Stimulated activated CD4-positive, alpha-beta T cell treated with anti-CD3 and anti-CD28 coated beads, TNF-alpha, amount 100 ng/mL, for 1 hour (primary cell): ENCODE measurements around the gene NDST3.
"Not testable (repeated sequence)": the region's sequence is repeated elsewhere in the genome, so short reads cannot be mapped to it uniquely, and the experiment has no call there.

Experiments used
- DNase-seq, 3 donors: peaks; one replicate each; pipeline ENCODE4 v3.0.0-alpha.2; 2020; ENCODE audit warnings: low read depth in 3 of 3, low spot score in 1 of 3

The NDST3 gene

DNA sequence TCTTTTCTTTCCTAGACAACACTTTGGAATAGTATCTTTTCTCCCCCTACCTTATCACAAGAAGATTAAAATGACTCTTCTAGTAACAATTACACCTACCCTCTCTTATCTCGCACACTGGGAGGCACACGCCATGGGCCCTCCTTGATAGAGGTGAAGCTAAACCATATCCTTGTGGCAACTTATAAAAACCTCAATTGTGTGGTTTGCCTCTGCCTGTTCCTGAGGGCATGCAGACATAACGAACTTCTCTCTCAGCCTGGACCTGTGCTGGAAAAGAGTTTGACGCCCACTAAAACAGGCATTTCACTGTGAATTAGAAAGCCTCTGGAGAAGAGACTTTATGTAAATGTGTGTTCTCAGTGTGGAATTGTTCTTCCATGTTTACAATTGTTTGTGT is 141.2 kb downstream of the NDST3 start:
- no peak for DNase-seq

DNA sequence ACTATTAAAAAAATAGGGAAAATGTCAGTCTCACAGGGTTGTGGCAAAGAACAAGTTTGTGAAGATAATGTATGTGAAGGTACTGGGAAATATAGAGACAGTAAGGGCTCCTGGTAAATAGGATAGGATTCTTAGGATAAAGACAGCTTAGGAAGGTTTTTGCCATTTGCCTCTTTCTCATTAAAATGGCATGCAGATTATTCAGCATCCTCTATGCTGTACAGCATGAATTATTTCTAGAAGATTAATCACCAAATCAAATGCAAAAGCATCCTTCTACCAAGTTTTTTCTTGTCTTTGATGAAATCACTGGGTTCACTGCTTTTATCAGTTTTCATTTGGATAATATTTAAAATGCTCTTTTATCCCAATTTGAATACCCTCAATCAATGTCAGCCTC is 142.8 kb downstream of the NDST3 start:
- DNase-seq, result no peak

DNA sequence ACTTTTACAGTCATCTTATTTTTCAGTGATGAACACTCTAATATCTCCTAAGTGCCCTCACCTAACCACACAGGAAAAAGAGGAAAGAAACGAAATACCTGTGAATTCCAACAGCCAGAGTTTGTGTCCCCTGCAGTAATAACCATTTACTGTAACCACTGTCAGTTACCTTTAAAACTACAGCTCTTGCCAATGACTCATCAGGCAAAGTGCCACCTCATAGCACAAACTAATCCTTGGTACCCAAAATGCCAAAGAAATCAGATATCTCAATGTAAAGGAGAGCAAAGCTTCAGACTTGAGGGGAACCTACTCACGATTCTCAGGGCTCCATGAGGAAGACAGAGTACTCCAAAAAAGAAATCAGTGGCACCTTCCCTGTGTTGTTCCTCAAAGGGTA is 146.5 kb downstream of the NDST3 start:
- DNase-seq, result no peak

DNA sequence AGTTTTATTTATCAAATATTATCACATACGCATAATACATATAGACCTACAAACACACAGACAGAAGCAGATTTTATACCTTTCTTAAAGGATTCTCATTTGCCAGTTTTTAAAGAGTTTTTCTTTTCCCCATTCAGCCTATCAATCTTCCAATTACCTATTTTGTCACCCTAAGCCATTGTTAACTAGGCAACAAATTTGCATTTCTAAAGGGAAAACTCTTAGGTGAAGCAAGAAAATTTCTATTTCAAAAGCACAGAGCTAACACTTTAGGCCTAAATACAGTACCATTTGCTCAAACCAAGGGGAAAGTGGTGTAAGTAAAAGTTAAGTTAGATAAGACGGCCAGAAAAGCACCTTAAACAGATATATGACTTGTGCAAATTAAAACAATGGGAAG is 156.6 kb downstream of the NDST3 start:
- DNase-seq, result no peak

DNA sequence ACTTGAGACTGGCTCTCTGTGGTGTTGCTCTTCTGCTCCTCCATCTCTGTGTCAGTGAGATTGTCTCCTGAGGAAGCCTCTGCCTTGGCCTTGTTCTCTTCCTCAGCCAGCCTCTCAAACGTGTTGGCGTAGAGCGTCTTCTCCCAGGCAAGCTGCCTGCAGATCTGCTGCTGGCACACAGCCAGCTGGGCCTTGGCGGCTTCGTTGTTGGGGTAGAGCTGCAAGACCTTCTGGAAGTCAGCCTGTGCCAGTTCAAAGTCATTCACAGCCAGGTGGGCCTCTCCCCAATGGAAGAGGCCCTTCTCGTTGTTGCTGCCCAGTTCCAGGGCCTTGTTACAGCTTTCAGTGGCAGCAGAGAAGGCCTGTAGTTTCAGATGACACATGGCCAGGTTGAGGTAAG is 159.1 kb downstream of the NDST3 start:
- DNase-seq, result no peak

DNA sequence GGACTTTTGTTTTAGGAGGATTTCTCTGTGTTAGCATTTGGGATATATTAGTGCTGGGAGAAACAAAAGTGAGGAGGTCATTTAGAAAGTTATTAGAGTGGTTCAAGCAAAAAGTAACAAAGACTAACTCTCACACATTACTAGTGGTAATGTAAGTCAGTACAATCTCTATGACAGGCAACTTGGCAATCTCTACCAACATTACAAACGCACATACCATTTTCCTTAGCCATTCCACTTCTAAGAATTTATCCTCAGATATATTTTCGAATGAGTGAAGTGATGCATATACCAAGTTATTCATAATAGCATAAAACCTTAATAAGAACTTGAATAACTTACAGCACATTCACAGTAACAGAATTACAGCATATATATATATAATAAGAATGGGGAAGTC is 172.3 kb downstream of the NDST3 start:
- DNase-seq, result no peak

DNA sequence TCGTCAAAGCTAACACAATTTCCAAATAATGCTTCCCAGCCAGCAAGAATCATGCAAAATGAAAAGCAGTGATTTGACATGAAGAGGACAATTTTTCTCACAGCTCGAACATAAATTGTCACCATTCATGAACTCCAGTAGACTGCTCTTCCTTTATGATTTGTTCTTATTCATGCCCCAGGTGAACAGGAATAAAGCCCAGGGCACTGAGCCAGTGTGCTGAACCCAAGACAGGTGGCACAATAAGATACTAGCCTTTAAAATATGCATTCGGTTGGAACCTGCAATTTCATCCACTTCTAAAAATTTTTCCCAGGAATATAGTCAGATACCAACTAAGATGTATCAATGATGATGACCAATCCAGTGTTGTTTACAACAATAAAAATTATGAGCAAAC is 178.8 kb downstream of the NDST3 start:
- DNase-seq, result no peak

DNA sequence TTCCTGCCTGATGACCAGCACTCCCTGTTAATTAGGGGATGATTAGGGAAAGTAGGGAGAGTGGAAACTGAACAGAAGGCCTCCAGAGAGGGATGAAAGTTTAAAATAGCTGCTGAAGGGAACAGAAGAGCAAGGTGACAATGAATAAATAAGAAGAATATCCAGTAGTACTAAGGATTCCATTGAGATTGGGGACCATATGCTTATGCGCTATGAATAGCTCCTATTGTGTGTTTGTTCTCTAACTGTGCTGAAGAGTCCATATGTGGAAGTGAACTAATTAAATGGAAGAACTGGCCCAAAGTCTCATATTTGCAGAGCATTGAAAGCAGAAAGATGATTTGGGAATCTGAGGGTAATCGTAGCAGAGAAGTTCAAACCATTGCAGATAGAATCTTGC is 181.5 kb downstream of the NDST3 start:
- no peak for DNase-seq

DNA sequence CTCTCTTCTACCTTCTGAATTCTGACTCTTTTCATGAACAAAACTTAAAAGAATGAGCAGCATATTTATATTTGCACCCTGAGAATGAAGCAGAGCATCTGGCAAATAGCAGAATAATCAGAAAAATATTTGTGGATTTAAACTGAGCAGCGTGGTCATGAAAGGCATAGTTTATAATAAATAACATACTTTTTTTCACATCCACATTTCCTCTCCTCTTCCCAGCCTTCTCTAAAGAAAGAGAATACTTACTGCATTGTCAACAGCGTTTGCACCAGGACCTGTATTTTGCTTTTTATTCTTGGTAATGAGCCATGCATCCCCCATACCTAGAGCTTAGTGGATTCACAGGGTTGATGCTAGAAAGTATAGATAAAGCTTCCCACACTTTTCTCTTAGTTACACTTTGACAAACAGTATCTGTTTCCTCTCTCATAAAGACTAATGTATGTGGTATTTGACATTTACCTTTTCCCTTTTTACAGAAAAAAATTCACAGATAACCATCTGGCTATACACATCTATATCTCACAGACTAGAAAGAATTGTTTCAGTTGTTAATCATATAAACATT is 187.0 kb downstream of the NDST3 start:
- DNase-seq, result no peak

DNA sequence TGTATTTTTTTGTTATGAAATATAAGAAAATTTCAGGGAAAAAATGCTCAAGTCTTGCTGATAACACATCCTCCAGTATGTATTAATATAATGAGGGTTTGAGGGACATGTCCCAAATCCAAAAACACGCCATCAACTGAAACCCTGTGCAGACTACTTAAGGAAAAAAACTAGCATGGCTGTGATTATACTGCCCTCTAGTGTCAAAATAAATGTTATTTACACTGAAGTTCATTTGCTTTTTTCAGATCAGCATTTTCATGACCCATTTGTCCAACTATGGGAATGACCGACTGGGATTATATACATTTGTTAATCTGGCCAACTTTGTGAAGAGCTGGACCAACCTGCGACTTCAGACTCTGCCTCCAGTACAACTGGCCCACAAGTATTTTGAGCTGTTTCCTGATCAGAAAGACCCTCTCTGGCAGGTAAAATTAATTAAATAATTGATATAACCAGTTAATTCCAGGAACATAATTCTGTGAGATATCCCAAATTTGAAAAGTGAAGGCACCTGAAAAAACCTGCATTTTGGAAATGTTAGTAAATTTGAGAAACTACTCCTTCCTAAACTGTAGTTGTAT is 190.1 kb downstream of the NDST3 start:
- no peak for DNase-seq

DNA sequence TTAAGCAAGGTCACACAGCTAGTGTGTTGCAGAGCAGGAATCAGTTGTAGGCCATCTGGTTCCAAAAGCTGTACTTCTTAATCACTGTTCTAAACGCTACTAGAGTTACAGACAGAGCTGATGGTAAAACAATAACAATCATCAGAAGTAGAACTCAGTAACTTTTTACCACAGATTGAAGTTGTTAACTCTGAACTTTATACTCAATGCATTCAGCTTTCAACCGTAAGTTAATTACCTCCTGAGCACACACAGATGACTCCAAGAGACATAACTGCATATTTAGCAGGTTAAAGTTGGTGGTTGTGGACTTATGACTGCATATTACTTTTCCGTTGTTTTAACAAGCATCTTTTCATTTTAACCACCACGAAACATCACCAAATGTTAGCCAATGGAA is 191.2 kb downstream of the NDST3 start:
- no peak for DNase-seq

DNA sequence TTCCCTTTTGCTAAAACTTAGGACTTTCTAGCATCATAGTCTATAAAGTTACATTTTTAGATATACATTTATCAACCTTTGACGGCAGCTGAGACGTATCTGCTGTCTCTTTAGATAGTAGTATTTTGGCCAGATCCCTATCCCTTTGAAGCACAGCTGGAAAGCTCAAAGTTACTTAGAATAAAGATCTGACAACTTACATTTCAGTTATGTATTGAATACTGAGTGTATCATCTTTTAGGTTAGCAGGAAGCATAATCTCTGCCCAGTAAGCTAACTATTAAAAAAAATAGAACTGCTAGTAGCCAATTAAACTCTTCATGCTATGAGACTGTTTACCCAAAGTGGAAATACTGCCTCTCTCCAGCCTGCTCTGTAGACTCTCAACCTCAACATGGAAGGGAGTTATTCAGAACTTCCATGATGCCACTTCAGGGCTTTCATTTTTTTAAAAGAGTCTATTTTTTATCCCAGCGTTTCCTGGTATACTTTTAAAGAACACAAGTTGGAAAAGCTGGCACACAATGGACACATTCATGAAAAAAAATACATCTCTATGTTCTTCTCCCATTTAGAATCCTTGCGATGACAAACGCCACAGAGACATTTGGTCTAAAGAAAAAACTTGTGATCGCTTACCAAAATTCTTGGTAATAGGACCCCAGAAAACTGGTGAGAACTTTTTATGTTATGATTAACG is 192.2 kb downstream of the NDST3 start:
- no peak for DNase-seq

DNA sequence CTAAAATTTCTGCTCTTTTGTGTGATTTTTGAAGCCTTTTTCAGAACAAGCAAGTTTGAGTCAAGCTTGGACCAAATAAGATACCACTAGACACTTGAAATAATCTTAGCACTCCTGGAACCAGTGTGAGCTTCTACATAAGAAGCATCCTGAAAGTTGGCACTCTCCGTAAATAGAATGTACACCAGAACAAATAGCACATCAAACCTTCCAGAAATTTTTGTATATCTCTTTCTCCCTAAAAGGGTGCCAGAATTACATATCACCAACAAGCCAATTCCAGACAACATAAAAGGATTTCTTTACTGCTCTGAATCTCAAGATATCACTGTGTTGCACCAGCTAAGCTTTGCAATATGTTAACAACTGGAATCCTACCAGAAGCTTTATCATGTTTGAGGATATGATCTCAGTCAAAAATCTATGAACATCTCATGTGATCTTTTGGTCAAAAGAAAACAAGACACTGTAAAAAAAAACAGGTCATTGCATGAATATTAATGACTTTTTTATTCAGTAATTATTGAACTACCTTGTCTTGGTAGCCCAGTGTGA is 201.4 kb downstream of the NDST3 start:
- no peak for DNase-seq

DNA sequence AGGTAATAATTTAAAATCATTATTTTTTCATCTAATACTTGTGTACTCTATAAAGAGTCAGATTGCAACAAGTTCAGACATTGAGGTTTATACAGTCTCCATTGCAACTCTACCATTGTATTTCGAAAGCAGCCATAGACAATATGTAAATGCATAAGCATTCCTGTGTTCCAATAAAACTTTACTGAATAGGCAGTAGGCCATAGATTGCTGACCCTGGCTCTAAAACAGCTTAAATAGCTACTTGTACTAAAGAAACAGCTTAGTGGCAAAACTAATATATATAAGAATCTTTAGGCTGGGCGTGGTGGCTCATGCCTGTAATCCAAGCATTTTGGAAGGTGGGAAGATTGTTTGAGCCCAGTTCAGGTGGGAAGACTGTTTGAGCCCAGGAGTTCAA is 203.2 kb downstream of the NDST3 start:
- DNase-seq, result no peak

DNA sequence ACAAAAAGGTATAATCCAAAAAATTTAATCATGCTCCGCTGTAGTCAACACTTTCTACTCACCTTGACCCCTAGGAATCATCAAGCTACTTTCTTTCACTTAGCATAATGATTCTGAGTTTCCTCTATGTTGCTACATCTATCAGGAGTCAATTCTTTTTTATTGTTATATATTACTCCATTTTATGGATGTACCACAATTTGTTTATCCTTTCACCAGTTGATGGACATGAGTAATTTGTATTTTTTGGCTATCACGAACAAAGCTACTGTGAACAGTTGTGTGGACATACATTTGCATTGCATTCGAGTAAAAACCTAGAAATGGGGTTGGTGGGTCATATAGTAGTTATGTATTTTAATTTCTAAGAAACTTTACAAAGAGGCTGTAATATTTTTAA is 215.6 kb downstream of the NDST3 start:
- no peak for DNase-seq

DNA sequence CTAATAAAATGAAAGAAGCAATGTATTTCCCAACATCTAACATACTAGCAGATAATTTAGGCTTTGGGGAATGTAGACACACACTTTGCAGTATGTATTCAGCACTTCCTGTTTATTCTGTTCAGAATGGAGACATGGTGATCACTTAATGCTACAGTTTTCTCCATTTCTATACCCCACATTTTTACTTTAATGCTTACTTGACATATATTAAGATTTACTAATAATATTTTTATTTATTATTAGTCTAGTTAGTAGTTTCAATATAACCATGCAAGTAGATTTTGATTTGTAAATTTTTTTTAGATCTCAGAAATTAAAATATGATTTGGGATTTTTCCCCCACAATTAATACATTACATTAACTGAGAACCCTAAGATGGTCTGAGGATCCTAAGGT is 220.1 kb downstream of the NDST3 start:
- no peak for DNase-seq

DNA sequence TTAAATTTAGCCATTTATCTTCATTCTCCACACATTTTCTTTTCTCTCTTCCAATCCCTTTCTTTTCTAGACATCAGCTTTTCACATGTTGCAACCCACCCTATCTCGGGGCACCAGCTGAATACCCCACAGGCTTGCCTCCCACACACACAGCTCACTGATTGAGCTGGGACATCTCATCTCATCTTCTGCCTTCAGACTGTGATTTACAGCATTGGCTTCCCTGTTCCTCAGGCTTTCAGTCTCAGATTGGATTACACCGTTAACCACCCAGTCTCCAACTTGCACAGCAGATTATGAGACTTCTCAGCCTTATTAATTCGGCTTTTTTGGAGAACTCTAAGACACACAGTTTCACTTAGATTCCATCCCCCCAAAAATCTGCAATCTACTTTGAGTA is 224.8 kb downstream of the NDST3 start:
- no peak for DNase-seq

DNA sequence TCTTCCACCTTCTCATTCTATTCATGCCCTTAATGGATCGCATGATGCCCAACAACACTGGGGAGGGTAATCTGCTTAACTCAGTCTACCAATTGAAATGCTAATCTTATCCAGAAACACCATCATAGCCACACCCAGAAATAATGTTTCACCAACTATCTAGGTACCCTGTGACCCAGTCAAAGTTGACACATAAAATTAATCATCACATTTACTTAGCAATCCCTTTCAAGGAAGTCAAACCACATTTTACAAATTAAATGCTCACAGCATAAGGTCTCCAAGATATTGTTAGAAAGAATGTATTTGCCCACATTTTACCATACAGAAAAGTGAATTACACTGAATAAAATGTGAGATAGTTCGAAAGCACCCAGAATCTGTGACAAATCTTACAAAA is 226.0 kb downstream of the NDST3 start:
- no peak for DNase-seq

DNA sequence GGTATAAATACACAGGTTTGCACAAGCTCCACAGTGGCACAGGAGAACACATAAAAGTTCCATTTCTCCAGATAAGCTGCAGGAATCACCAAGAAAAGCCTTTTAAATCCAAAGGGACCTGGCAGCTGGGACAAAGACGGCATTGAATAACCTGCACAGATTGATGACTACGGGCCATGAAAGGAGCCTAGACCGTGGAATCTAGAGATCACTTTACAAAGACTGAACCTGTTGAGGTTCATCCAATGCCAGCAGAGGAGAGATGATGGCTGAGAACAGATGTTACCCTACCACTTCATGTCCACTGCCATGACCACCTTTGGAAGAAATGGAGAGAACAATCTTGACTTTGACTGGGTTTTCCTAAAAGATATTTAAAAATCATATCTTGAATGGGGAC is 229.8 kb downstream of the NDST3 start:
- DNase-seq, result no peak

DNA sequence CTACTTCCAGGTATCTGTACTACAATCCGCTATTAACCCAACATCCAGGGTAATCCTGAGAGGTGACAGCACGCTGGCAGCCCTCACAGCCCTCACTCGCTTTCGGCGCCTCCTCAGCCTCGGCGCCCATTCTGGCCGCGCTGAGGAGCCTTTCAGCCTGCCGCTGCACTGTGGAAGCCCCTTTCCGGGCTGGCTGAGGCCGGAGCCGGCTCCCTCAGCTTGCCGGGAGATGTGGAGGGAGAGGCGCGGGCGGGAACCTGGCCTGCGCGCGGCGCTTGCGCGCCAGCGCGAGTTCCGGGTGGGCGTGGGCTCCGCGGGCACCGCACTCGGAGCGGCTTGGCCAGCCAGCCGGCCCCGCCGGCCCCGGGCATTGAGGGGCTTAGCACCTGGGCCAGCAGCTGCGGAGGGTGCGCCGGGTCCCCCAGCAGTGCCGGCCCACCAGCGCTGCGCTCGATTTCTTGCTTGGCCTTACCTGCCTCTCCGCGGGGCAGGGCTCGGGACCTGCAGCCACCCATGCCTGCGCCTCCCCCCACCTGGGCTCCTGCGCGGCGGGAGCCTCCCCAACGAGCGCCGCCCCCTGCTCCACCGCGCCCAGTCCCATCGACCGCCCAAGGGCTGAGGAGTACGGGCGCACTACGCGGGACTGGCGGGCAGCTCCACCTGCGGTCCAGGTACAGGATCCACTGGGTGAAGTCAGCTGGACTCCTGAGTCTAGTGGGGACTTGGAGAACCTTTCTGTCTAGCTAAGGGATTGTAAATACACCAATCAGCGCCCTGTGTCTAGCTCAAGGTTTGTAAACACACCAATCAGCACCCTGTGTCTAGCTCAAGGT is 231.2 kb downstream of the NDST3 start:
- DNase-seq, result no peak

DNA sequence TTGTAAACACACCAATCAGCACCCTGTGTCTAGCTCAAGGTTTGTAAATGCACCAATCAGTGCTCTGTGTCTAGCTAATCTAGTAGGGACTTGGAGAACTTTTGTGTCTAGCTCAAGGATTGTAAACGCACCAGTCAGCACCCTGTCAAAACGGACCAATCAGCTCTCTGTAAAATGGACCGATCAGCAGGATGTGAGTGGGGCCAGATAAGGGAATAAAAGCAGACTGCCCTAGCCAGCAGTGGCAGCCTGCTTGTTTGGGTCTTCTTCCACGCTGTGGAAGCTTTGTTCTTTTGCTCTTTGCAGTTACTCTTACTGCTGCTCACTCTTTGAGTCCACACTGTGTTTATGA is 231.8 kb downstream of the NDST3 start:
- DNase-seq, result not testable (repeated sequence)

DNA sequence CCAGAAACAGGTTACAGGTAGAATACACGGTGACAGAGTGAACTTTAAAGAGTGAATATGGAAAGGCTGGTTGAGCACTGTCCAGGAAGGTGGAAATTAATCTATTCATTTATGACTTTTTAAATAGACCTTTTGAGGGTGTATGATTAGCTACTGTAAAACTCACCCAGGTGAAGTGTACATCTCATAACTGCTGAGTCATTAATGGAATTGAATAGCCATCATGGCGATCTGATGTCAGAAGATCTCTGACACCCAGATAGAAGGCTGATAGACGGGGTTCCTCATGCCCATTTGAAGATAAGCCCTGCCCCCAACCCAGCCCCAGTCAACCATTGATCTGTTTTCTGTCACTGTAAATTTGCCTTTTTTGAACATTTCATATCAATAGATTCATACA is 234.5 kb downstream of the NDST3 start:
- no peak for DNase-seq
